ENCODE data around the gene RPL18.
"Not testable (repeated sequence)": the region's sequence is repeated elsewhere in the genome, so short reads cannot be mapped to it uniquely, and the experiment has no call there.

The RPL18 gene

DNA sequence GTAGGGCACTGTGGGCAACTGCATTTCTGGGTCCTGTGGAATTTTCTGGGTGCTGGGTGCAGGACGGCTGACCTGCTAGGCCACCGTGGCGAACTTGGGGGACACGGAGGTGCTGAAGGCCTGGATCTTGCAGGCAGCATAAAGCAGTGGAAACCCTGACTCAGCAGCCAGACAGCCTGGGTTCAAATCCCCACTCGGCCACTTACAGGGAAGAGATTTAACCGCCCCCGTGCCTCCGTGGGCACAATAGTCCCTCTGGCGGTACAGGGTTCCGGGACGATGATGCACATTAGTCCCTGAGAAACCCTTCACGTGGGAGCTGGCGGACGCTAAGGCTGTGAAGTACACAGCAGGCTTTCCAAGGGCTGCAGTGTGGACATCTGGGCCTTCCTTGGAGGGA, 7.1 kb downstream of the RPL18 start:
- DNase-seq: no peak

DNA sequence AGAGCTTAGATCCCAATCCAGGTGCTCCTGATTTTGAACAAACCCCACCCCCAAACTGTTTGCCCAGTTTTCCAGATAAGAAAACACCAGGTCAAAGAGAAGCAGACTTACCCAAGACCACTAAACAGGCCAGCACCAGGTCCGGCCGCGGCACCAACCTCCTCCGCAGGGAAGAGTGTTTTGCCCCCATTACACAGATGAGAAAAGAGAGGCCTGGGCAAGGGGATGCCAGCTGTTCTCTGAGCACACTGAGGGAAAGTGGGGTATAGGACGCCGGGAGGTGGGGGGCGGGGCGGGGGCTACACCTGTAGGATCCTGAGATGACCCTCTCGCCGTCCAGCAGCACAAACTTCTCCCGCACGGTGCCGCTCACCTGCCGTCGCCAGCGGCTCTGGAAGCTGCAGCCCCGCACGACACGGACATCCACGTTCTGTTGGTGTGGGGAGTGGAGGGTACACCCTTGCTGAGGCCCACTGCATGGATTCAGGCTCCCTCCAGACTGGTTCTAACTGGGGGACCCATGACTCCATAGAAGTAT, 9.3 kb downstream of the RPL18 start:
- DNase-seq: no peak

GRCh38 chr19:48608798-48609263, 10.1 kb downstream of the RPL18 start:
- no peak for DNase-seq

- no peak for DNase-seq
Observed at GRCh38 chr19:48607359-48607755, 11.6 kb downstream of the RPL18 start.

GRCh38 chr19:48606463-48607358, 12.3 kb downstream of the RPL18 start, which contains the start of gene SPACA4:
Gene SPACA4 (plus strand): TSS chr19:48606742. CDS start chr19:48606979, 237 bp downstream.
- DNase-seq: no peak

DNA sequence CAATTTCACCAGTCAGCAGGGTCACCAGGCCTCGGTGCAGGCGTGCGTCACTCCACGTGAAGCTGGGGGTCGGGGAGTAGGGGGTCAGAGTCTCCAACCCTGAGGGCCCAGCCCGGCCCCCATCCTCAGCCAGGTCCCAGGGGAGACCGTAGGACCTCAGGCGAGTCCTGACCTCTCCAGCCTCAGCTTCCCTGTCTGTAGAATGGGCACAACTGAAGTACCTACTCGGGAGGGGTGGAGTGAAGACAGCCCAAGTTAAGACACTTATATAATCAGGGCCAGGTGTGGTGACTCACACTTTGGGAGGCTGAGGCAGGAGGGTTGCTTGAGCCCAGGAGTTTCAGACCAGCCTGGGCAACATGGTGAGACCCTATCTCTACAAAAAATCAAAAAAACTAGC, 15.1 kb downstream of the RPL18 start:
- no peak for DNase-seq

DNA sequence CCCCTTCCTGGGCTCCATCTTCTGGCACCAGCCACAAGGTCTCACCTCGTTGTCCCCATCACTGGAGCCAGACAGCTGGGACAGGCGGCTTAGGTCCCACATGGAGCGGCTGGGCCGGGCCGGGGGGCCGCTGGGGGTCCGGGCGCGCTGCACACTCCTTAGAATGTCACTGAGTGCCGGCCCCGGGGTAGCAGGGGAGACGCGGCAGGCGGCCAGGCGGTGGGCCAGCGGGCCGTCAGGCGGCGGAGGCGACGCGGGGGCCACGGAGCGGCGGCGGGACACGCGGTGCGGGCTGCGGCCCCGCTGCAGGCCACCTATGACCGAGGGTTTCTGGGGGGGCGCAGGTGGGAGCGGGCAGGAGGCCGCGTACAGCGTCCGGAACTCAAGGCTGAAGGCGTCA, 15.5 kb downstream of the RPL18 start:
- DNase-seq: no peak

DNA sequence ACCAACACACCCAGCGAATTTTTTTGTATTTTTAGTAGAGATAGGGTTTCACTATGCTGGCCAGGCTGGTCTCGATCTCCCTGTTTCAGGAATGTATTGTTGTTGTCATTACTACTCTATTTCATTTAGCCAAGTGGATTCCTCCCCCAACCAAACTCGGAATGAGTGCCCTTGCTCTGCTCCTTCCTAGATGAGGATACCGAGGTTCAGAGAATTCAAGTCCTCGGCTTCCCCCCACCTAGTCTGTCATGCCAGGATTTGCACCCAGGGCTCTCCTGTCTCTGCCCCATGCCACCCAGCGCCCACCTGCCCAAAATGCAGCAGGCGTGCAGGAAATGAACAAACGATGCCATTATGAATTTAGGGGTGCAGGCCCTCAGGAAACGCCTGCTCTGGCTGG, 16.0 kb downstream of the RPL18 start:
- DNase-seq: no peak

- DNase-seq: no peak
Observed at GRCh38 chr19:48600679-48601417, 18.1 kb downstream of the RPL18 start.

- DNase-seq: no peak
Observed at GRCh38 chr19:48598996-48599700, 19.8 kb downstream of the RPL18 start.

- DNase-seq: no peak
Observed at GRCh38 chr19:48596679-48597465, 22.1 kb downstream of the RPL18 start.

- DNase-seq: no peak
Observed at GRCh38 chr19:48596237-48596636, 22.7 kb downstream of the RPL18 start.

GRCh38 chr19:48595833-48596232, 23.1 kb downstream of the RPL18 start:
- DNase-seq: no peak

GRCh38 chr19:48595171-48595570, 23.8 kb downstream of the RPL18 start:
- no peak for DNase-seq

DNA sequence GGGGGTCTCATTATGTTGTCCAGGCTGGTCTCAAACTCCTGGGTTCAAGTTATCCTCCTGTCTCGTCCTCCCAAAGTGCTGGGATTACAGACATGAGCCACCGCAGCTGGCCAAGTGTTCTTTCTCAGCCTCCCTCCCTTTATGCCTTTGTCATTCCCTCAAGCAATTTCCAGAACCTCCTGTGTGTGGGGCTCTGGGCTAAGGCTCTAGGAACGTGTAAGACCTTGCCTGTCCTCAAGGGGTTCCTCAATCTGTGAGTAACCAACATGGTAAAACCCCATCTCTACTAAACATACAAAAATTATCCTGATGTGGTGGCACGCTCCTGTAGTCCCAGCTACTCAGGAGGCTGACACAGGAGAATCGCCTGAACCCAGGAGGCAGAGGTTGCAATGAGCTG, 28.0 kb downstream of the RPL18 start:
- no peak for DNase-seq

DNA sequence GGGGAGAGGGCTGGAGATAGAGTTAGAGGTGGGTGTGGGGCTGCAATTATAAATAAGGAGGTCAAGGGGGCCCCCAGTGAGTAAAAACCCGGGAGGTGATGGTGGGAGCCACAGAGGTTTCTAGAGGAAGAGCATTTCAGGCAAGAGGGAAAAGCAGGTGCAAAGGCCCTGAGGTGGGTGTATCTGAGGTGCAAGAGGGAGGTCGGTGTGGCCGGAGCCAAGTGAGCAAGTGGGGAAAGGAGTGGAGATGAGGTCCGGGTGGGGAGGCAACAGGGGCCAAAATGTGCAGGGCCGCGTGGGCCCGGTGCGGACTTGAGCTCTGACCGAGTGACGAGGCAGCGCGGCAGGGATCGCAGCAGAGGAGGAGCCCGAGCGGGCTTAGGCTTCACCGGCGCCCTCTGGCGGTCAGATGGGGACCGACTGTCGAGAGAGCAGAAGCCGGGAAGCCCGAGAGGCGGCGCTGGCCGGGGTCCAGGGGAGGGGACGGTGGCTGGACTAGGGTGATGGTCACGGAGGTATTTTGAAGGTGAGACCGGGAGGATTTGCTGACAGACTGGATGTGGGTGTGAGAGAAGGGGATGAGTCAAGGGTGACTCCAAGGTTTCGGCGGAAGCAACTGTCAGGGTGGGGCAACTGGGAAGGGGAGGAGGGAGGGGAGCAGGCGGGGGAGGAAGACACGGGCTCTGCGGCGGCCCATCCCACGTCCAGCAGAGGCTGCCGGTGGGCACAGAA, 30.1 kb downstream of the RPL18 start:
- peak; percentile 56 for DNase-seq

GRCh38 chr19:48587387-48587786, 31.6 kb downstream of the RPL18 start:
- no peak for DNase-seq

- DNase-seq: no peak
Observed at GRCh38 chr19:48582168-48582567, 36.8 kb downstream of the RPL18 start.

- no peak for DNase-seq
Observed at GRCh38 chr19:48578891-48579290, 40.1 kb downstream of the RPL18 start.

DNA sequence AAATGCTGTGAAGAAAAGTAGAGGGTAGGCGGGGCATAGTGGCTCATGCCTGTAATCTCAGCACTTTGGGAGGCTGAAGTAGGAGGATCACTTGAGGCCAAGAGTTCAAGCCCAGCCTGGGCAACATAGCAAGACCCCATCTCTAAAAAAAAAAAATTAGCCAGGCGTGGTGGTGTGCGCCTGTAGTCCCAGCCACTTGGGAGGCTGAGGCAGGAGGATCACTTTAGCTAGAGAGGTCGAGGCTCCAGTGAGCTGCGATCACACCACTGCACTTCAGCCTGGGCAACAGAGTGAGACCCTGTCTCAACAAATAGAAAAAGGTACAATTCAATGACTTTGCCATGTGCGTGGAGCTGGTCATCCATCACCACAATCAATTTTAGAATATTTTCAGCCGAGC, 41.1 kb downstream of the RPL18 start:
- not testable (repeated sequence) for DNase-seq

GRCh38 chr19:48575931-48576622, 42.9 kb downstream of the RPL18 start:
- DNase-seq: no peak
